ENCODE results near the gene KIAA0753.

- no peak for TF ChIP-seq EP300 (IDR thresholded peaks at IDR 0.05)
- no peak for TF ChIP-seq POLR2AphosphoS5 (IDR thresholded peaks at IDR 0.05)
- TF ChIP-seq, protein P1, sequence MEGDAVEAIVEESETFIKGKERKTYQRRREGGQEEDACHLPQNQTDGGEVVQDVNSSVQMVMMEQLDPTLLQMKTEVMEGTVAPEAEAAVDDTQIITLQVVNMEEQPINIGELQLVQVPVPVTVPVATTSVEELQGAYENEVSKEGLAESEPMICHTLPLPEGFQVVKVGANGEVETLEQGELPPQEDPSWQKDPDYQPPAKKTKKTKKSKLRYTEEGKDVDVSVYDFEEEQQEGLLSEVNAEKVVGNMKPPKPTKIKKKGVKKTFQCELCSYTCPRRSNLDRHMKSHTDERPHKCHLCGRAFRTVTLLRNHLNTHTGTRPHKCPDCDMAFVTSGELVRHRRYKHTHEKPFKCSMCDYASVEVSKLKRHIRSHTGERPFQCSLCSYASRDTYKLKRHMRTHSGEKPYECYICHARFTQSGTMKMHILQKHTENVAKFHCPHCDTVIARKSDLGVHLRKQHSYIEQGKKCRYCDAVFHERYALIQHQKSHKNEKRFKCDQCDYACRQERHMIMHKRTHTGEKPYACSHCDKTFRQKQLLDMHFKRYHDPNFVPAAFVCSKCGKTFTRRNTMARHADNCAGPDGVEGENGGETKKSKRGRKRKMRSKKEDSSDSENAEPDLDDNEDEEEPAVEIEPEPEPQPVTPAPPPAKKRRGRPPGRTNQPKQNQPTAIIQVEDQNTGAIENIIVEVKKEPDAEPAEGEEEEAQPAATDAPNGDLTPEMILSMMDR (IDR thresholded peaks at IDR 0.05), result no peak
These were observed 43.9 kb upstream of the KIAA0753 start for GRCh38 chr17:6684460-6684783.

Data from gastroesophageal sphincter (tissue), 3 donors.